Activated naive CD4-positive, alpha-beta T cell treated with anti-CD3 and anti-CD28 coated beads for 36 hours (primary cell): Measurements from ENCODE around the gene KBTBD2. TPM values are rescaled to one million over a fixed set of nuclear protein-coding genes. Genes with fewer than 3 reads are reported as not detected.
"Not testable (repeated sequence)": the region's sequence is repeated elsewhere in the genome, so short reads cannot be mapped to it uniquely, and the experiment has no call there.

Experiments used
- CTCF ChIA-PET: fragments of 350-600 bp; sonication (Branson Sonifier 250); formaldehyde crosslinking; loops from one replicate; lab custom pipeline; 2021; ENCODE audit warnings: antibody characterized with exemption; lab: Charles Lee
- DNase-seq: peaks from one replicate; pipeline ENCODE4 v3.0.0-alpha.2; 2020
- H3K27ac Mint-ChIP-seq: one replicate; pipeline ENCODE4 v1.8.0; 2021; ENCODE audit warnings: mild to moderate bottlenecking, mixed read lengths
- H3K27me3 Mint-ChIP-seq: one replicate; pipeline ENCODE4 v1.8.0; 2021; ENCODE audit warnings: low read depth, mixed read lengths
- H3K36me3 Mint-ChIP-seq: one replicate; pipeline ENCODE4 v1.8.0; 2021; ENCODE audit warnings: low read depth, mixed read lengths
- H3K4me1 Mint-ChIP-seq: one replicate; pipeline ENCODE4 v1.8.0; 2021; ENCODE audit warnings: low read depth, mixed read lengths
- H3K4me3 Mint-ChIP-seq: one replicate; pipeline ENCODE4 v1.8.0; 2021; ENCODE audit warnings: mild to moderate bottlenecking, moderate library complexity, mixed read lengths
- H3K9me3 Mint-ChIP-seq: one replicate; pipeline ENCODE4 v1.8.0; 2021; ENCODE audit warnings: mixed read lengths
- intact Hi-C: fragments of 100-400 bp; cut with micrococcal nuclease; formaldehyde crosslinking; loops from one replicate; pipeline ENCODE4 v1.15.1; 2023
- total RNA-seq, 2 experiments: library from RNA; stranded (reverse); gene quantifications; one replicate each; pipeline ENCODE4 v1.2.3, GENCODE V29; 2021

KBTBD2 gene
- total RNA-seq, 2 experiments from 2014 or later = 30.6 to 32.2 TPM

DNA sequence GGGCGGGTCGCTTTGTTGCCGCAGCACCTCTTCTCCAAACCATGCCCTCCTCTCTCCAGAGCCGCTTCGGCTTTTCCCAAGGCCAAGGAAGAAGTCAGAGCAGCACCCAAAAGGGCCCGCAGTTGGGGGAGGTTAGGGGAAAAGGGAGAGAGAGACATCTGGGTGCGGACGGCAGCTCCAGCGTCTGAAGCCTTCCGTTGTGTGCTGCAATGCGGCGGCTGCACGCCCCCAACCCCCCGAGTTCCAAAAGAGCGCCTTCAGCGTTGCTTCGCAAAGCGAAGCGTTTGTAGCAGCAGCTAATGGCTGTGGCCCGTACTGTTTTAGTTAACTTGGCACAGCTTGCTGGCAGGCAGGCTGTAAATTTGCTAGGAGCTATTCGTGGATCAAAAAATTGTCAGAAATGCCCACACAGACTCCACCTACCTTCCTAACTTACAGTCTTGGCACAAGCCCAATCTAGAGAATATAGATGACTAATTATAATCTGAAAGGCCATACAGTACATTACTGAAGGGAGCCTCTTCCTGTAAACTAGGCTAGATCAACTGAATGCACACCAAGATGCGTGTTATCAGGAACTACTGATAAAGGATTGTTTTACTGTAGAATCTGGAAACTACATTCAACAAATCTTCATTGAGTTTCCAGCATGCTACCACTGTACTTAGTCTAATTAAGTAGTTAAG lies 1.1 kb upstream of the KBTBD2 start:
- Mint-ChIP-seq H3K36me3 (peaks cover 19% of the 10 kb centered on the region), H3K4me1 (peaks cover 42% of the 10 kb centered on the region), H3K27me3 (no peaks in the 10 kb centered on the region), H3K4me3 (peak overlapping the region; percentile 89), H3K9me3 (no peaks in the 10 kb centered on the region), H3K27ac (peak overlapping the region; percentile 99)
- intact Hi-C loops = loop anchor here (1.0 kb wide), 8 partner anchors 13 to 397 kb away; partner anchors contain the start of genes AVL9, BBS9, NT5C3A and RP9
- CTCF ChIA-PET = interaction anchor here (0.8 to 6.3 kb wide), 6 partner anchors 8 to 215 kb away, joined by 3 to 42 read pairs (median 6); partner anchors contain the start of gene NT5C3A
- DNase-seq = peak; percentile 56

DNA sequence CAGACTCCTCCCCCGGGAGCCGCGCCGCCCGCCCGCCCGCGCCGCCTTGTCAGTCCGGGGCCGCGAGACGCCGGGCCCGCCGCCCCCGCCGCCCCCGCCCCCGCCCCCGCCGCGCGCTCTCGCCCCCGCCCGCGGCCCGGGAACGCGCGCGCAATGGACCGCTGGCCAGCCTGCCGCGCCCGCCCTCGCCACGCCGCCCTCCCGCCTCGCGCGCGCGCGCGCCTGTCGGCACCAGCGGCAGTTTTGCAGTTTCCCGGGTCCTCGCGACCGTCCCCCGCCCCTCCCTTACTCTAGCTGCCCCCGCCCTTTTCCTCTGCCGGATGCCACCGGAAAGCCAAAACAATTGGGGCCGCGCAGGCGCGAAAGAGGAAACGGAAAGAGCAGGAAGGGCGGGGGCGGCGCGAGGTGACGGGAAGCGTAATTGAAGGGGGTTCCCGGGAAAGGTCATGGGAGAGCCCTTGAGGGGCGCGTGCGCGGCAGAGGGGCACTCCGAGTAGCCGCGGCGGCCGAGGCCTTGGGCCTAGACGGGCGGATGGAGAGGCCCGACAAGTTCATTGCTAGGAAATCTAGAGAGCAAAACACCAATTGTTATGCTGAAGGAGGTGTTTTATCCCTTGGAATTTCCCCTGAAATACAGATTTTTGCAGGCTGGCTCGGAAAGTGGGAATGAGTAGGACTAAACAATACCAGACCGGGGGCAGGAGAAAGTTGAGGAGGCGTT lies 400 bp upstream of the KBTBD2 start:
- peak; percentile 99 for DNase-seq
- Mint-ChIP-seq H3K27ac (peak overlapping the region; percentile 99), H3K9me3 (no peaks in the 10 kb centered on the region), H3K4me1 (peaks cover 47% of the 10 kb centered on the region), H3K4me3 (peak overlapping the region; percentile 89), H3K27me3 (no peaks in the 10 kb centered on the region), H3K36me3 (peaks cover 19% of the 10 kb centered on the region)
- CTCF ChIA-PET = interaction anchor here (0.8 to 6.3 kb wide), 5 partner anchors 8 to 216 kb away, joined by 5 to 42 read pairs (median 6); no protein-coding TSS in a partner anchor
- intact Hi-C loops = loop anchor here (1.0 to 2.0 kb wide), 9 partner anchors 13 to 397 kb away; partner anchors contain the start of genes AVL9, BBS9, NT5C3A and RP9

DNA sequence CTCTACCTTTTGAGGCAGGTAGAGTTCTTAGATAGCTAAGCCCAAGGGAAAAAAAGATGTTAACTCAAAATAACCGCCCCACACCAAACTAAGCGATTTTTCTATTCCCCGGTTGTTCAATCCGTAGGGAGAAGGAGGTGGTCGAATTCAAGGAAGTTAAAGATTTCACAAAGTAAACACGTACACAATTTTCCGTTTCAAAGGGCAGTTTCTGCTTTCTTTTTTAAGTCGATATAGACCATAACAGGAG lies 842 bp downstream of the KBTBD2 start:
- H3K4me1 Mint-ChIP-seq = peaks cover 58% of the 10 kb centered on the region
- intact Hi-C loops = loop anchor here (2.0 kb wide), 1 partner anchor 164 kb away; no protein-coding TSS in a partner anchor
- H3K9me3 Mint-ChIP-seq = no peaks in the 10 kb centered on the region
- peaks cover 19% of the 10 kb centered on the region for H3K36me3 Mint-ChIP-seq
- CTCF ChIA-PET = interaction anchor here (1.4 to 6.3 kb wide), 3 partner anchors 10 to 45 kb away, joined by 3 to 42 read pairs (median 9); no protein-coding TSS in a partner anchor
- peak overlapping the region; percentile 98 for H3K27ac Mint-ChIP-seq
- DNase-seq = no peak
- H3K4me3 Mint-ChIP-seq = peak overlapping the region; percentile 97
- H3K27me3 Mint-ChIP-seq = no peaks in the 10 kb centered on the region

DNA sequence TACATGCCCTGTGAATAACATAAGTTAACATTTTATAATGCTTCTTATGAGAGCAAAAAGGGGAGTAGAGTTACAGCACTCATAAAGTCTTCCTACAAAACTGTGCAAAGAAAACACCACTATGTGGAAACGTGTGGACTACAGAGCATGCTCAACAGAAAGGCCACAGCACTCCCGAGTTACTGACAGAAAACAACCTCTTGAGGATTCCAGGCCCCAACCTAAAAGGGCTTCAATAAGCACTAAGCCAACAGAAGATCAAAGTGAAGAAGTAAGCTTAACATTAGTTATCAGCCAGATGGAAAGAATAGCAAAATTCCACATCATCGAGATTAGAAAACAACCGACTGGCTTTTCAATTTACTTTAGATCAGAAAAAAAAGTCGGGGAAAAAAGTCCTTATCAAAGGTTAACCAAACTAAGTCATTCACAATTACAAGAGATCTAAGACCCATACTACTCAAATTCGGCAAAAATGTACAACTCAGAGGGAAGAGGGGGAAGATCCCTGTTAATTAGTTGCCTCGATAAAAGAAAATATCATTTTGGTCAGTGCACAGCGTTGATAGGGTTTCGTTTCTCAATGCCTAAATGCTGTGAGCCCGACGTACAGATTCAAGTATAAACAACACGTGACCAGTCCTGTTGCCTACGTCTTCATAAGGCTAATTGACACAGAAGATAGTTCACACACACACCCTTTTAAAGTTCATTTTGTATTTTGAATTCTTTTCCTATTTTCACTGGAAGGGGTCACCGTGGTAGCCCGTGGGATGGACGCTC lies 1.4 kb downstream of the KBTBD2 start:
- H3K27ac Mint-ChIP-seq = peak overlapping the region; percentile 98
- CTCF ChIA-PET = interaction anchor here (0.7 to 6.3 kb wide), 7 partner anchors 10 to 218 kb away, joined by 3 to 42 read pairs (median 4); no protein-coding TSS in a partner anchor
- H3K4me3 Mint-ChIP-seq = peak overlapping the region; percentile 97
- peaks cover 19% of the 10 kb centered on the region for H3K36me3 Mint-ChIP-seq
- peaks cover 62% of the 10 kb centered on the region for H3K4me1 Mint-ChIP-seq
- no peaks in the 10 kb centered on the region for H3K9me3 Mint-ChIP-seq
- peak; percentile 52 for DNase-seq
- H3K27me3 Mint-ChIP-seq = no peaks in the 10 kb centered on the region
- intact Hi-C loops = loop anchor here (2.0 kb wide), 1 partner anchor 165 kb away; no protein-coding TSS in a partner anchor

DNA sequence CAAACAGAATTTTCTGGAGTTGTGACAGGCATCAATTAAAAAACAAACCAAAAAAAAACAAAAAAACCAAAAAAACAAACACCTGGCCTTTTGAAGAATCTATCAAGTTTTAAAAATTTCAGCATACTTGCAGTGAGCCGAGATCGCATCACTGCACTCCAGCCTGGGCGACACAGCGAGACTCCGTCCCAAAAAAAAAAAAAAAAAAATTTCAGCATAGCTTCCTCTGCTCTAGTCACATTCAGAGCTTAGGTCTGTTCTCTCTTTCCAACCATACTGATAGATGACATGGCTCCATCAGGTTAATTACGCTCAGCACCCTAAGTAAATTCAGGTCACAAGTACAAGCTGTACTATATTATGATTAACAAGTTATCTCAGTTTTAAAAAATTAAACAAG lies 3.1 kb downstream of the KBTBD2 start:
- H3K27me3 Mint-ChIP-seq = no peaks in the 10 kb centered on the region
- CTCF ChIA-PET = interaction anchor here (1.1 to 6.3 kb wide), 3 partner anchors 42 to 55 kb away, joined by 3 to 42 read pairs (median 6); no protein-coding TSS in a partner anchor
- peak overlapping the region; percentile 36 for H3K27ac Mint-ChIP-seq
- peaks cover 58% of the 10 kb centered on the region for H3K4me1 Mint-ChIP-seq
- no peaks in the 10 kb centered on the region for H3K9me3 Mint-ChIP-seq
- H3K4me3 Mint-ChIP-seq = peak overlapping the region; percentile 6
- DNase-seq = no peak
- intact Hi-C loops = no loop called here
- H3K36me3 Mint-ChIP-seq = peaks cover 21% of the 10 kb centered on the region

DNA sequence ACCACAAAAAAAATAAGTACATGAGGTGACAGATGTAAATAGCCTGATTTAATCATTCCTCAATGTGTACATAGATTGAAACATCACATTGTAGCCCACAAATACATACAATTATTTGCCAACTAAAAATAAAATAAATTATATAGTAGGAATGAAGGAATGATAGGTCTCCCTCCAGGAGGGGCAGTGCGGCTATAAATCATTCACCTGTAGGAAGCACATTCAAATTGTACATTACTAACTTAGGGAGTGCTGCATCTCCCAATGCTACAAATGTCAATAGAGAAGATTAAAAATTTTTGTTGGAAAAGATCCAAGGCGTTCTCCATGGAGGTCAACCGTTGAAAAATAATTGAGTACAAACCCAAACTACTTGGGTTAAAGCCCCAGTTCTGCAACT lies 4.2 kb downstream of the KBTBD2 start:
- no peaks in the 10 kb centered on the region for H3K27me3 Mint-ChIP-seq
- no peak overlapping the region for H3K27ac Mint-ChIP-seq
- no peak overlapping the region for H3K4me3 Mint-ChIP-seq
- no peak for DNase-seq
- H3K9me3 Mint-ChIP-seq = no peaks in the 10 kb centered on the region
- H3K36me3 Mint-ChIP-seq = peaks cover 21% of the 10 kb centered on the region
- CTCF ChIA-PET = interaction anchor here (1.1 kb wide), 1 partner anchor 53 kb away, joined by 3 read pairs; no protein-coding TSS in a partner anchor
- H3K4me1 Mint-ChIP-seq = peaks cover 56% of the 10 kb centered on the region
- intact Hi-C loops = no loop called here

DNA sequence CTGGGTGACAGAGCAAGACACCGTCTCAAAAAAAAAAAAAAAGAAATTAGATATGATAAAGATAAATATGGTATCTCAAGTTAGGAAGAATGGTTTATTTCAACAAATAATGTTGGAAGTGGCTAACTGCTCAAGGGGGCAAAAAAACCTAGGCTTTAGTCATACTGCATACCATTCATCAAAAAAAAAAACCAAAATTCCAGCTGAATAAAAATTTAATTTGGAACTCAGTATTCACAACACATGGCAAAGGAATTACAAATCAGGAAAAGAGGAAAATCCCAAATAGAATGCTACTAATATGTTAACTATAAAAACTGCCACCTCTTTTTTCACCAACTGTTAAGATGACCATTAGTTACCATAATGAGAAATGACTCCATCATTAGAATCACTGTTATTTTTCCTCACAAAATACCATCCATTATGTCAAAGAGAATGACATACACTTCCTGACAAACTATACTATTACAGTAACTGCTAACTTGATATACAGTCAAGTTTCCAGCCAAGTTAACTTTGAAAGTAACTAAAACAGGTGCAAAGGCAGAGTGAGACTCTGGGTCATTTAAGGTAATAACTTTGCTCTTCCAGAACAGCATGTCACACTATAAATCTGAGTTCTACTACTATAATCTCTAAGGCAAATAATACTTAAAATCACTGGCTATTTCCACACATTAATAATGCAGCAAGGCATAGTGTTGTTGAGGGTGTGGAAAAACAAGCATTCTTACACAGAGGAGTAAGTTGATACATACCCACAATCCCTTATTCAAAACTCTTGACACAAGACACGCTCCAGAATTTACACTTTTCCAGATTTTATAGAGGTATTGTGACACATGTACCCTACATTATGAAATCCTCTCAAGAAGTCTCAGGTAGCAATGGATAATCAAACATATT lies 10.2 kb downstream of the KBTBD2 start:
- Mint-ChIP-seq H3K4me3 (no peak overlapping the region), H3K36me3 (peaks cover 14% of the 10 kb centered on the region), H3K9me3 (no peaks in the 10 kb centered on the region), H3K27ac (peak overlapping the region; percentile 34), H3K4me1 (peaks cover 58% of the 10 kb centered on the region), H3K27me3 (no peaks in the 10 kb centered on the region)
- intact Hi-C loops = no loop called here
- DNase-seq = no peak
- CTCF ChIA-PET = interaction anchor here (0.7 kb wide), 1 partner anchor 124 kb away, joined by 3 read pairs; no protein-coding TSS in a partner anchor

DNA sequence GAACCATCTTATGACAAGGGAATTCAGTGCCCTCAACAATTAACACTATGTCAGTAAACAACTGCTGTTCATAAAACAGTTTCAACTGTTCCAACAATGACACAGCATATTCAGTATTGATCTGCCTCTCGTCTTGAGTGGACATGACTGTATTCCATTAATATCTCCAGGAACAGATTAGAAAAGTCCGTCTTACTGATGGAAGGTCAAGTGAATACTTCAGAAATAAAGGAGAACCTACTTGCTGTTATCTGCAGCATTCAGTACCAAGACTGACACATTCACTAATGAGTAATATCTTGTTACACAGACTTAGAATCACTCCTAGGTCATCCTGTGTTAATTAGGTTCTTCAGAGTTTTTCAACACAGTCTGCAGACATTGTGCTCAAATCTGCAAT lies 12.1 kb downstream of the KBTBD2 start:
- intact Hi-C loops = no loop called here
- Mint-ChIP-seq H3K4me3 (no peak overlapping the region), H3K4me1 (peaks cover 50% of the 10 kb centered on the region), H3K36me3 (peaks cover 18% of the 10 kb centered on the region), H3K9me3 (no peaks in the 10 kb centered on the region), H3K27me3 (no peaks in the 10 kb centered on the region), H3K27ac (peak overlapping the region; percentile 59)
- CTCF ChIA-PET = interaction anchor here (0.9 kb wide), 1 partner anchor 64 kb away, joined by 3 read pairs; no protein-coding TSS in a partner anchor
- DNase-seq = no peak

DNA sequence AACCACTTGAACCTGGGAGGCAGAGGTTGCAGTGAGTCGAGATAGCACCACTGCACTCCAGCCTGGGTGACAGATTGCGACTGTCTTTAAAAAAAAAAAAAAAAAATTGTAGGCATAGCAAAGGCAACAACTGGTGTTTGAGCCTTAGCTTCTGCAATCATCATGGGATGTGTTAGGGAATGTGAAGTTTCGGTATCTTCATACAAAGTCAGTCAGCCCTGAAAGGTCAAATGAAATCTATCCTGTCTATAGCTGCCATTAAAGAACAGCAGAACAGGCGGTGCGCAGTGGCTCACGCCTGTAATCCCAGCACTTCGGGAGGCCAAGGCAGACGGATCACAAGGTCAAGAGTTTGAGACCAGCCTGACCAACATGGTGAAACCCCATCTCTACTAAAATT lies 13.5 kb downstream of the KBTBD2 start:
- H3K4me3 Mint-ChIP-seq = not testable (repeated sequence)

DNA sequence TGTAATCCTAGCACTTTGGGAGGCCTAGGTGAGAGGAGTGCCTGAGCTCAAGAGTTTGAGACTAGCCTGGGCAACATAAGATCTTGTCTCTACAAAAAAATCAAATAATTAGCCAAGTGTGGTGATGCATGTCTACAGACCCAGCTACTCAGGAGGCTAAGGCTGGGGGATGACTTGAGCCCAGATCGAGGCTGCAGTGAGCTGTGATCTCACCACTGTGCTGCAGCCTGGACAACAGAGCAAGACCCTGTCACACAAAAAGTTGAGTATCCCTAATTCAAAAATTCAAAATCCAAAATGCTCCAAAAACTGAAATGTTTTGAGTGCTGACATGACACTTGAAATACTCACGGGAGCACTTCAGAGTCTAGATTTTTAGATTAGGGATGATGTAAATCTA lies 19.1 kb downstream of the KBTBD2 start:
- no peak overlapping the region for H3K4me3 Mint-ChIP-seq
- CTCF ChIA-PET = interaction anchor here (1.7 kb wide), 2 partner anchors 18 to 70 kb away, joined by 3 to 4 read pairs; no protein-coding TSS in a partner anchor
- peaks cover 48% of the 10 kb centered on the region for H3K36me3 Mint-ChIP-seq
- no peaks in the 10 kb centered on the region for H3K27me3 Mint-ChIP-seq
- no peak overlapping the region for H3K27ac Mint-ChIP-seq
- H3K4me1 Mint-ChIP-seq = peaks cover 25% of the 10 kb centered on the region
- H3K9me3 Mint-ChIP-seq = no peaks in the 10 kb centered on the region
- intact Hi-C loops = no loop called here
- no peak for DNase-seq

More for the DNA sequence above, 13.5 kb downstream of the KBTBD2 start:
- peaks cover 19% of the 10 kb centered on the region for H3K36me3 Mint-ChIP-seq
- H3K27ac Mint-ChIP-seq, DNase-seq, intact Hi-C loops, H3K27me3 Mint-ChIP-seq, H3K9me3 Mint-ChIP-seq: not testable (repeated sequence)
- H3K4me1 Mint-ChIP-seq = peaks cover 40% of the 10 kb centered on the region
- CTCF ChIA-PET = interaction anchor here (0.6 to 0.8 kb wide), 2 partner anchors 58 to 65 kb away, joined by 3 read pairs; no protein-coding TSS in a partner anchor
